ENCODE results near the gene HOXA2. TPM values are rescaled to one million over a fixed set of nuclear protein-coding genes. Genes with fewer than 3 reads are reported as not detected.

HOXA2 gene
- not detected for total RNA-seq
- 27.2 TPM for polyA plus RNA-seq (2013, experiment 1 of 2)
- polyA plus RNA-seq (2013, experiment 2 of 2), result 22.7 TPM
- long read RNA-seq, experiment 1, result 0 reads
- long read RNA-seq, experiment 2, result 0 reads
- long read RNA-seq, experiment 3, result 0 reads
- long read RNA-seq, experiment 4, result 0 reads

GRCh38 chr7:27102581-27103442, at the start of gene HOXA2:
TSS of gene HOXA2 (minus strand) at chr7:27102683. CDS start at chr7:27102500, 183 bp downstream.
- Histone ChIP-seq H3K4me1 (ENCODE audit: control insufficient read depth, insufficient read depth, low read length) (peaks cover 4% of the 10 kb centered on the region), H3K27me3 (ENCODE audit: control insufficient read depth, insufficient read depth, low read length, poor library complexity, severe bottlenecking) (peaks cover 100% of the 10 kb centered on the region), H3K9me3 (ENCODE audit: control insufficient read depth, low read length) (no peaks in the 10 kb centered on the region), H3K27ac (ENCODE audit: low read depth, low read length) (peak within 1 kb of the TSS; percentile 96), H3K4me3 (ENCODE audit: low read length) (peak within 1 kb of the TSS; percentile 61), H3K36me3 (ENCODE audit: control insufficient read depth, insufficient read depth, low read length) (no peaks in the 10 kb centered on the region), H3K9ac (ENCODE audit: extremely low read depth, low read length, poor library complexity, severe bottlenecking) (no peak within 1 kb of the TSS)
- H3K9me3 Mint-ChIP-seq, result peaks cover 2% of the 10 kb centered on the region
- no peak within 1 kb of the TSS for H3K27ac Mint-ChIP-seq
- H3K27me3 Mint-ChIP-seq (ENCODE audit: insufficient read depth), result peaks cover 100% of the 10 kb centered on the region
- peaks cover 16% of the 10 kb centered on the region for H3K4me1 Mint-ChIP-seq
- H3K4me3 Mint-ChIP-seq, result no peak within 1 kb of the TSS
- DNase-seq, result peak; percentile 67
- no peaks in the 10 kb centered on the region for H3K36me3 Mint-ChIP-seq (ENCODE audit: low read depth)
- 4 to 7% methylated on average over 7 to 29 of the region's 29 CpGs for WGBS, 2 experiments (ENCODE audit: insufficient coverage in 1 of 2, insufficient read length in 1 of 2)
- TF ChIP-seq CTCF (conservative IDR thresholded peaks at IDR 0.05), result no peak

GRCh38 chr7:27151341-27151930, 49.0 kb upstream of the HOXA2 start:
- DNase-seq, result no peak

More at GRCh38 chr7:27151341-27151930, 49.0 kb upstream of the HOXA2 start:
- H3K9ac ChIP-seq (ENCODE audit: extremely low read depth, low read length, poor library complexity, severe bottlenecking), result no peak overlapping the region
- peaks cover 29% of the 10 kb centered on the region for H3K9me3 Mint-ChIP-seq
- H3K4me3 ChIP-seq (ENCODE audit: low read length), result peak overlapping the region; percentile 49
- H3K9me3 ChIP-seq (ENCODE audit: control insufficient read depth, low read length), result peaks cover 29% of the 10 kb centered on the region
- 2 to 9% methylated on average over 9 to 26 of the region's 27 CpGs for WGBS, 2 experiments (ENCODE audit: insufficient coverage in 1 of 2, insufficient read length in 1 of 2)
- no peak overlapping the region for H3K27ac ChIP-seq (ENCODE audit: low read depth, low read length)
- peak overlapping the region; percentile 16 for H3K4me3 Mint-ChIP-seq
- no peaks in the 10 kb centered on the region for H3K4me1 Mint-ChIP-seq
- H3K27me3 ChIP-seq (ENCODE audit: control insufficient read depth, insufficient read depth, low read length, poor library complexity, severe bottlenecking), result peaks cover 100% of the 10 kb centered on the region
- H3K27me3 Mint-ChIP-seq (ENCODE audit: insufficient read depth), result peaks cover 100% of the 10 kb centered on the region
- no peak overlapping the region for H3K27ac Mint-ChIP-seq
- no peaks in the 10 kb centered on the region for H3K36me3 Mint-ChIP-seq (ENCODE audit: low read depth)
- no peaks in the 10 kb centered on the region for H3K4me1 ChIP-seq (ENCODE audit: control insufficient read depth, insufficient read depth, low read length)
- no peaks in the 10 kb centered on the region for H3K36me3 ChIP-seq (ENCODE audit: control insufficient read depth, insufficient read depth, low read length)
- TF ChIP-seq CTCF (conservative IDR thresholded peaks at IDR 0.05), result no peak
